CD4-positive, alpha-beta T cell treated with Interleukin-6 for 4 hours (primary cell): Measurements from ENCODE around the gene SZT2.
A peak's percentile ranks its signal among the peaks of the same experiment; 100 is the strongest.
"Not testable (repeated sequence)": the region's sequence is repeated elsewhere in the genome, so short reads cannot be mapped to it uniquely, and the experiment has no call there.

ENCODE experiments used
- DNase-seq: peaks from one replicate; pipeline ENCODE4 v3.0.0-alpha.2; 2020; ENCODE audit warnings: mixed read lengths

SZT2 gene

DNA sequence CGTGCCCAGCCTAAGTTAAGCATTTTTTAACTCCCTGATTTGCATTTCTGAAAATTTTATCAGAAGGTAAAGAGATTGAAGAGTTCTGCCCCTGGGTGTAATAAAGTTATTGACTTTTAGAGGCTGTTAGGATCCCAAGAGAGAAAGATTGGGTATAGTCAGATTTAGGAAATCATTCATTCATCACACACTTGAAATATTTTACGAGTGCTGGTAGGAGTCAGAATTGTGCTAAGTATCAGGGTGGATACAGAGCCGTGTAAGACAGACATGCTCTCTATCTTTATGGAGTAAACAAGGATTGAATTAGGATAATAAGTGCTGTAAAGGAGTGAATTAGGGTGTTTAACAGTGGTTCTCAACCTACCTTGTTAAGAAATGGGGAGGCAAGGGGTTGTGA is 3.0 kb downstream of the SZT2 start:
- DNase-seq, result no peak

DNA sequence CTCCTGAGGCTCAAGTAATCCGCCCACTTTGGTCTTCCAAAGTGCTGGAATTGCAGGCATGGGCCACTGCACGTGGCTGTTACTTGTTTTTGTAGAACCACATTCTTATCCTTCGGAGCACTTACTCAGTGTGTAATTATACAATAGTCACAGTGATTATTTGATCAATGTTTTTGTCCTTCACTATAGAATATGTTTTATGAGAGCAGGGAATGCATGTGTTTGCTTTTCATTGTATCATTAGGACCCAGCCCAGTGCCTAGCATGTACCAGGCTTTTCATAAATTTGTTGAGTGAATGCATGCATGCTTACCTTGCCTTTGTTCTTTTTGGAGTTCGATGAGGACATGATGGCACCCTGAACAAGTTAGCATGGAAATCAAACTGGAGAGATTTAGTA is 5.8 kb downstream of the SZT2 start:
- no peak for DNase-seq

DNA sequence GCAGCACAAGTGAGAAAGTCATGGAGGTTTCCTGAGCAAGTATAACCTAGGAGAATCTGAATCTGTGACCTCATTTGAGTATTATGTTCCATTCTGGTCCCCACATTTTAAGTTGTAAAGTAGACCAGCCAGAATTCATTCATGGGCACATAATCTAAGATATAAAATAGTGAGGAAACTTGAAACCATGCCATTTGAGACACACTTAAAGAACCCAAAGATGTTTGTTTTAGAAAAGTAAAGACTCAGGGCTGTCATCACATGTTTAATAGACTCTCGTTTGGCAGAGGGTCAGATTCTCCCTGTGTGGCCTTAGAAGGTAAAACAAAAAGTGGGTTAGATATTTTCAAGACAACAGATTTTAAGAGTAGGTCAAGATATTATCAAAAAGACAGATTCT is 6.4 kb downstream of the SZT2 start:
- DNase-seq, result no peak

DNA sequence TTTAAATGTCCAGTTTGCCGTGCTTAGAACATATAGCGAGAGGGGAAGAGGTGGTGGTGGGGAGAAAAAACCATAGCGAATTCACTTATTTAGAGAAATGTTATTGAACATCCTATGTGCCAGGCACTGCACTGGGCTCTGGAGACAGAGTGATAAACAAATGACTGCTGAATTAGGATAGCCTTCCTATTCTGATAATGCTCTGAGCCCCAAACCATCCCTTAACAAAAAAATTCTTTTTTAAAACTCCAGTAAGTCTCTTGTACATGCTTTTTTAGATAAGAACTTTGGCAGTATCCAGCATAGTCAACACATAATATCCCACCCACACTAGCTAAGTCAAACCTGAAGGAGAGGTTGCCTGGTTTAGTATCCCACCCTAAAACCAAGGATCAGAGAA is 8.5 kb downstream of the SZT2 start:
- DNase-seq, result no peak

DNA sequence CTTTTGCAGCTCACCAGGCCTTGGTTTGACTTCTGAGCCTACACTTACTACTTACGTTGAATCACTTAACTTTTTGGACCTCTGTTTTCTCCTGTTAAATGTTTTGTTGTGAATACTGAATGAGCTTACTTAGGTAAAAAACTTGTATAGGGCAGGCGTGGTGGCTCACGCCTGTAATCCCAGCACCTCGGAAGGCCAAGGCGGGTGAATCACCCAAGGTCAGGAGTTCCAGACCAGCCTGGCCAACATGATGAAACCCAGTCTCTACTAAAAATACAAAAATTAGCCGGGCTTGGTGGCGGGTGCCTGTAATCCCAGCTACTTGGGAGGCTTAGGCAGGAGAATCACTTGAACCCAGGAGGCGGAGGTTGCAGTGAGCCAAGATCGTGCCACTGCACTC is 10.7 kb downstream of the SZT2 start:
- DNase-seq, result not testable (repeated sequence)

DNA sequence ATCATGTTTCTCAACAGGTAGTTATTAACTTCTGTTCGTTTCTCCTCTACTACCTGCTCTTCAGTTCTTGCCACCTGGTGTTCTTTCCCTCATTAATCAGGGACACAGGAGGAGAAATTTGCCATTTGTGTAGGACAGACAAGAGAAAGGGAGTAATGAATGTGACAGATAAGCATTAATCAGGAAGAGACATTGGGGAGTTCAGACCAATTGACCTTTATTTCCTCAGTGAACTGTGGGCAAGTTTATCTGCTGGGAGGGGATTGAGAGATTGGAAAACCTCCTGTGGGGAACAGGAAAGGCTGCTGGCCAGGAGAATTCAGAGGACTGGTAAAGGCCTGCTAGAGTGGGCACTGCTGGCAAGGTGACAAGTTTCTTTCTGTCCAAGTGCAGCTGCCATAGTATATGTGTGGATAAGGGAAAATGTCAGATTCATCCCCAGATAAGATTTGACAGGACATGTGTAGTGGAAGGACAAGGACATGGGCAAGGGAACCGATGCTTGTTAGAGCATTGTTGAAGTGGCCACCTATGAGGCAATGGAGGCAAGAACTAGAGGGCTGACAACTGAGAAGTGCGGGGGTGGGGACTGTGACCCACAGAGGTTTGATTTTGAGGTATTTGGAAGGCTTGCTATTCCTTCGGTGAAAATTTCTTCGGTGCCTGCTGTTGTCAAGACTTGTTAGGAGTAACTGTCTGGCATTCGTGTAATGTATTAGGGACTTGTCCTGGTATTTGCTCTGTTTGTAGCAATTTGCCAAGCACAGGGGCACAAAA is 12.6 kb downstream of the SZT2 start:
- no peak for DNase-seq

DNA sequence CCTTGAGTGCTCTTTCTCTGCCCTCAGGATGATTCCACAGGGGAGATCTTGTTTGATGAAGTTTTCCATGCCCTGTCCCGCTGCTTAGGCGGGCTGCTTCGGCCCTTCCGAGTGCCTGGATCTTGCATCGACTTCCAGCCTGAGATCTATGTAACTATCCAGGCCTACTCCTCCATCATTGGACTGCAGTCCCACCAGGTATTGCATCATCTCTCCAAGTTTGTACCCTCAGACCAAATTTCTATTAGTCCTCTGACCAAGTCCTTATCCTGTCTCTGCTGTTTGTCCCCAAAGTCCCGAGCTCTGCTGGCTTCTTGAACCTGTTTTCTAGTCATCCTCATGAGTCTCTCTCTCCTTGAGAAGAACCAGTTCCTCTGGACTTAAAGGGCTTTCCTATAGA is 14.7 kb downstream of the SZT2 start:
- no peak for DNase-seq

DNA sequence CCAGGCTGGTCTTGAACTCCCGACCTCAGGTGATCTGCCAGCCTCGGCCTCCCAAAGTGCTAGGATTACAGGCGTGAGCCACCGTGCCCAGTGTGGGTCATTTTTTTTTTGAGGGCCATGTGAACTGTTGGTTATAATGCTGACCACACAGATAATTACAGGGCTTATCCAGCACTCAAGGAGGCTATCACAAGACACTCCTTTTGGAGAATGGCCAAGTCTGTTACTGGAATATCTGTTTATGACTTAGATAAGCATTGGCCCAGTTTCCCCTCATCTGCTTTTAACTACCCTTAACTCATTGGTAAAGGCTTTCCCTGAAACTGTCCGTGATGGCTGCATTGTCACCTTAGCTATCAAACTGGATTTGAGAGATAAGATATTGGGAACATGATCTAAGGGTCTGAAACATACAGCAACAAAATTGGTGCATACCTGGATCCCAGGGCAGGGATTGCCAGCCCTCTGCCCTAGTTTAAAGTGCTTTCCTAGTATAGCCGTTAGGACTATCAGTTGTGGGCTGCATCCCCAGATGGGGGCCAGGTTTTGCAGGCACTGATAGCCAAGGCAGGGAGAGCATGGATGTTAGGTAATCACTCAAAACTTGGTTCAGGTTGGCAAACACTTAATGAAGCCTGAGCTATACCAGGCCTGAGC is 15.6 kb downstream of the SZT2 start:
- no peak for DNase-seq

DNA sequence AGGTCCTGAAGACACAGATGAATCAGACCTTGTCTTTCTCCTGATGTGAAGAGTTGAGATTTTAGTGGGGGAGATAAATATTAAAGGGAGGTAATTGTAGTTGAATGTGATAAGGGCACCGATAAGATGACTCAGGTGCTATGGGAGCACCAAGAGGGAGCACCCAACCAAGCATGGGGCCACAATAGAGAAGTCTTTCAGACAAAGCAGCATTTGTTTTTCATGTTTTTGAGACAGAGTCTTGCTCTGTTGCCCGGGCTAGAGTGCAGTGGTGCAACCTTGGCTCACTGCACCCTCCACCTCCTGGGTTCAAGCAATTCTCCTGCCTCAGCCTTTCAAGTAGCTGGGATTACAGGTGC is 16.2 kb downstream of the SZT2 start:
- no peak for DNase-seq

DNA sequence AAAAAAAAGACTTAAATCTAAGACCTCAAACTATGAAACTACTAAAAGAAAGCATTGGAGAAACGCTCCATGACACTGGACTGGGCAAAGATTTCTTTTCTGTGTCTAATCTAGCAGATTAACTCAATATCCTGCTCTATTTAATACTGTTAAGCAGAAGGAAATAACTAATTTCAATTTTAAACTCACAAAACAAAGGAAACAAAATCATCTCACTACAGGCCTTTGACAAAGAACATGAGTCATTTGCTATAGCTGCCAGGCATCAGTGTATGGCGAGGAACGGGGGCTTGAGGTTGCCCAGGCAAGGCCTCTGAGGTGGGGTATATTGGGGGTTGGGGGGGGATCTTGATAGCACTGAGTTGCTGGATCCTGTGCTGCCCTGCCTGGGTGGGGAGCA is 20.9 kb downstream of the SZT2 start:
- no peak for DNase-seq

DNA sequence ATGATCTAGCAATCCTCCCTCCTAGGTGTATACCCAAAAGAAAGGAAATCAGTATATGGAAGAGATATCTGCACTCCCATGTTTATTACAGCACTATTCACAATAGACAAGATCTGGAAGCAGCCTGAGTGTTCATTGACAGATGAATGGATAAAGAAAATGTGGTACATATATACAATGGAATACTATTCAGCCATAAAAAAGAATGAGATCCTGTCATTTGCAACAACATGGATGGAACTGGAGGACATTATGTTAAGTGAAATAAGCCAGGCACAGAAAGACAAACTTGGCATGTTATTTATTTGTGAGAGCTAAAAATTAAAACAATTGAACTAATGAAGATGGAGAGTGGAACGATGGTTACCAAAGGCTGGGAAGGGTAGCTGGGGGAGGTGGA is 23.7 kb downstream of the SZT2 start:
- DNase-seq, result not testable (repeated sequence)

DNA sequence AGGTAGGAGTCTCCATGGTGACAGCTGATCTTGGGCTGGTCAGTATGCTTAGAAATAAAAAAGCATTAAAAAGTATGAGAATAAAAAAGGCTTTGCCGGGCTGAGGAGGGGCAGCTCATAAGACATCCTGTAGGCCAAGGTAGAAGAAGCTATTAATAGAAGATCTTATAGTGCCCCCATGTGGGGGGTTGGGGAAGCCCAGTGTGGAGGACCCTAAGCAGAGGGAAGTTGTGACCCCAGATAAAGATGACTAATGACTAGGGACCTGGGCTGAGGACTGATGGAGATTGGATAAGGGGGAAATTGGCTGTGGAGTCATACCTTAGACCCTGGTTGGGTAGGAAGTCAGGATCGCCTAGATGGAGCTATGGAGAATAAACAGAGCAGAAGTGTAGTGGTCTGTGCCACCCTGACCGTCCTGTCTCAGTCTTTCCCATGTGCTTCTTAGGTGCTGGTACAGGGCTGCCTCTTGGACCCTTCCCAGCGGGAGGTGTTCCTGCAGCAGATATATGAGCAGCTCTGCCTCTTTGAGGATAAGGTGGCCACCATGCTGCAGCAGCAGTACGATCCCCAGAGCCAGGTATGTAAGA is 25.0 kb downstream of the SZT2 start:
- DNase-seq, result peak; percentile 74

DNA sequence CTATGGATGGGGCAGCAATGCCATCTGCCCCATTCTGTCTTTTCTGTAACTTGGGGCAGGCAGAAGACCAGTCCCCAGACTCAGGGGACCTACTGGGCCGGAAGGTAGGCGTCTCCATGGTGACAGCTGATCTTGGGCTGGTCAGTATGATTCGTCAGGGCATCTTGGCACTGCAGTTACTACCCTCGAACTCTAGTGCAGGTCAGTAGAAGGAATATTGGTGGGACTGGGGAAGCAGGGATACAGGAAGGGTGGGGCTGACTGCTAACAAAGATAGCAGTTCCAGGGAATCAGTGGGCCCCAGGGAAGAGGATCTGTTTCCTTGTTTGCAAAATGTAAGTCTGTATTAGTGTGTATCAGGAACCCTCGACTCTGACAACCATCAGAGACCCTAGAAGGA is 26.2 kb downstream of the SZT2 start:
- no peak for DNase-seq

DNA sequence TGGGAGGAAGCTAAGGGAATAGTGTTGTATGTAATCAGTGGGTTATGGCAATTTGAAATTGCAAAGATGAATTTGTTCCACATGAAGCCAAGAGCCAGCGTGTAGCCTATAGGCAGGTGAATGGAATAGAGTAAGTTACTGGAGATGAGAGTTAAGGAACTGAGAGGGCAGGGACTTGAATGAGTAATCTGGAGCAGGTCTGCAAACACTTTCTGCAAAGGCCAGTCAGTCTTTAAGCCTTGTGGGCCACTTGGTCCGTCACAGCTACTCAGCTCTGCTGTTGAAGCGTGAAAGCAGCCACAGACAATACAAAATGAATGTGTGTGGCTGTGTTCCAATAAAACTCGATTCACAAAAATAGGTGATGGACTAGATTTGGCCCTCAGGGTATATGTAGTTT is 29.2 kb downstream of the SZT2 start:
- no peak for DNase-seq

DNA sequence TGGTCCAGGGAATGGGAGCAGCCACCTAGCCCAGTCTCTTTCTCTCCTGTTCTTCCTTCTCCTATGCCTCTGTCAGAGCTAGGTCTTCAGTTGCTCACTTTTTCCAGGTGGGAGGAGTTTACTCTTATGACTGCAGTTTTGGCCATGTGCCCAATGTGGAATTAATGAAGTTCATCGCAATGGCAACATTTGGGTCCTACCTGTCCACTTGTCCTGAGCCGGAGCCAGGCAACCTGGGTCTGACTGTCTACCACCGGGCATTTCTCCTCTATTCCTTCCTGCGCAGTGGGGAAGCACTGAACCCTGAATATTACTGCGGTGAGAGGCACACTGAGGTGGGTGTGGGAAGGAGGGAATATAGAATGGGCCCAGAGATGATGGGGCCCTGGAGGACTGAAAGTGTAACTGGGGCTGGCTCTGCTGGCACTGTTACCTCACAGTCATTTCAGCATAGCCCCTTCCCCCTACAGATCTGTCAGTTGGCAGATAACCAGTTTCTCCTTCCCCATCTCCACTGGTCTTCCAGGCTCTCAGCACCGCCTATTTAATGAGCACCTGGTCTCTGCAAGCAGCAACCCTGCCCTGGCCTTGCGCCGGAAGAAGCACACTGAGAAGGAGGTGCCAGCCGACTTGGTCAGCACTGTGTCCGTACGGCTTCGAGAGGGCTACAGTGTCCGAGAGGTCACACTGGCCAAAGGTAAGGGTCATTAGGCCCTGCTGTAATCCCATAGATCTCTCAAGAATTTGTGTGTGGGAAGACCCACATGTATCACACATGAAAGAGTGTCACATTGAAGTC is 30.1 kb downstream of the SZT2 start:
- no peak for DNase-seq

DNA sequence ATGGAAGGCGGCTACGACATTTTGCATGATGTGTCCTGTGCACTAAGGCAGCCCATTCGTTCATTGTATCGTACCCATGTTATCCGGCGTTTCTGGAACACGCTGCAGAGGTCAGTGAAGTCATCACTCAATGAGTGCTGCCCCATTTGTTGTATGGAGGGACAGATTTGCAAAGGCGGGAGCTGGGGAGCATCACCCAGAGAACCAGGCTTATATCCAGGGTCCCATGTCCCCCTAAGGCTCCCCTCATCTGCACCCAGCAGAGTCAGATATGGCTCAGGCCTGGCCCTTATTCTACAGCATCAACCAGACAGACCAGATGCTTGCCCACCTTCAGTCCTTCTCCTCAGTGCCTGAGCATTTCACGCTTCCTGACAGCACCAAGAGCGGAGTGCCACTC is 31.2 kb downstream of the SZT2 start:
- DNase-seq, result no peak

DNA sequence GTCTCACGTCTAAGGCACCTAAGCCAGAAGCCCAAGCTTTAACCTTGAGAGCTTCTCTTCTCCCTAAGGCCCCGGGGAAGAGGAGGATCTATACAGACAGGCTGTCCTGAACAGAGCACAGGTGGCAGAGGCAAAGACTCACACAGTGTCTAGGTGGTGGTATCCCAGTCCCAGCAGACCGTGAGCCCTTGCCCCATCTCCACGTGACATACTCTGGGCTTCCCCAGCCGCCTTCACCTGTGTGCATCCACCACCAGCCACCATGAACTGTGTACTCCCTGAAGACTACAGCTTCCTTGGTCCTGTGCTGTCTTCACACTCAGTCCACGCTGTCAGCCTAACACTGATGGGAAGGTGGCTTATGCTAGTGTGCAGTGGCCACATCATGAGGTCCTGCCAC is 31.7 kb downstream of the SZT2 start:
- DNase-seq, result no peak

DNA sequence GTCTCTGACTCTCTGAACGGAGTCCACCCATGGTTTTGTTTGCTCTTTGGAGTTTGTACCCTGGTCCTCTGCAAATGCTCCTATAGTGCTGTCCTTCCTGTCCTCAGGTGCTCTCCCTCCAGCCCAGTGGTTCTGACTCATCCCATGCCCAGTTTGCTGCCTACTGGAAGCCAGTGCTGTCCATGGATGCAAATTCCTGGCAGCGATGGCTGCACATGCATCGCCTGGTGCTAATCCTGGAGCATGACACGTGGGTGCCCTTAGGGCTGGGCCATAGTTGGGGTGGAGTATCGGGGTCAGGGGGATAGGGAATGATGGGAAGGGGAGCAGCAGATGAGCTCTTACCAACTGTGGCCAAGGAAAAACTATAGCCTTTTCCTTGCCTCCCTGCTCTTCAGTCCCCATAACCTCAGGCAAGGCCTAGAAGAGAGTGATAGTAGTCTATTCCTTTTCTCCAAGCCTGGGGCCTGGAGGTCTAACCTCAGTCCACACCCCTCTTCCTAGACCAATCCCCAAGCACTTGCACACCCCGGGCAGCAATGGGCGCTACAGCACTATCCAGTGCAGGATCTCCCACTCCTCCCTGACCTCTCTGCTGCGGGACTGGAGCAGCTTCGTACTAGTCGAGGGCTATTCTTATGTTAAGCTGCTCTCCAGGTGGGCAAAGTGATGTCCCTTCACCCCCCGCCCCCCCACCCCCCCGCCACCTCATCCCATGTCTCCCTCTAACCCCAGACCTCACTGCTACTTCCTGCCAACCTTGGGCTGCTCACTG is 32.5 kb downstream of the SZT2 start:
- DNase-seq, result no peak

DNA sequence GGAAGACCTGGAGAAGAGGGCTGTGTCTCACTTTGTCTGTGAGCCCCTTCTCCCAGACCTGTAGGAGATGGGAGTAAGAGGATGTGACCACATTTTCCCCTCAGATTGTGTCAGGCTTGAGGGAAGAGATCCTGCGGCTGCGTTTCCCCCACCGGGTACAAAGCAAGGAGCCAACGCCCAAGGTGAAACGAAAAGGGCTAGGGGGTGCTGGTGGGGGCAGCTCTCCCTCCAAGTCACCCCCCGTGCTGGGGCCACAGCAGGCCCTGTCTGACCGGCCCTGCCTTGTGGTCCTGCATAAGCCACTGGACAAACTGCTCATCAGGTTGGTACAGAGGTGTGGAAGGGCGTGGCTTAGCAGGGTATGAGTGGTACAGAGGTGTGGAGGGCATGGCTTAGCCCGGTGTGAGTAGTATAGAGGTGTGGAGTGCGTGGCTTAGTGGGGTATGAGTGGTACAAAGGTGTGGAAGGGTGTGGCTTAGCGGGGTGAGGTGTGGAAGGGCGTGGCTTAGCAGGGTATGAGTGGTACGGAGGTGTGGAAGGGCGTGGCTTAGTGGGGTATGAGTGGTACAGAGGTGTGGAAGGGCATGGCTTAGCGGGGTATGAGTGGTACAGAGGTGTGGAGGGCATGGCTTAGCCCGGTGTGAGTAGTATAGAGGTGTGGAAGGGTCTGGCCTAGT is 33.4 kb downstream of the SZT2 start:
- DNase-seq, result no peak

DNA sequence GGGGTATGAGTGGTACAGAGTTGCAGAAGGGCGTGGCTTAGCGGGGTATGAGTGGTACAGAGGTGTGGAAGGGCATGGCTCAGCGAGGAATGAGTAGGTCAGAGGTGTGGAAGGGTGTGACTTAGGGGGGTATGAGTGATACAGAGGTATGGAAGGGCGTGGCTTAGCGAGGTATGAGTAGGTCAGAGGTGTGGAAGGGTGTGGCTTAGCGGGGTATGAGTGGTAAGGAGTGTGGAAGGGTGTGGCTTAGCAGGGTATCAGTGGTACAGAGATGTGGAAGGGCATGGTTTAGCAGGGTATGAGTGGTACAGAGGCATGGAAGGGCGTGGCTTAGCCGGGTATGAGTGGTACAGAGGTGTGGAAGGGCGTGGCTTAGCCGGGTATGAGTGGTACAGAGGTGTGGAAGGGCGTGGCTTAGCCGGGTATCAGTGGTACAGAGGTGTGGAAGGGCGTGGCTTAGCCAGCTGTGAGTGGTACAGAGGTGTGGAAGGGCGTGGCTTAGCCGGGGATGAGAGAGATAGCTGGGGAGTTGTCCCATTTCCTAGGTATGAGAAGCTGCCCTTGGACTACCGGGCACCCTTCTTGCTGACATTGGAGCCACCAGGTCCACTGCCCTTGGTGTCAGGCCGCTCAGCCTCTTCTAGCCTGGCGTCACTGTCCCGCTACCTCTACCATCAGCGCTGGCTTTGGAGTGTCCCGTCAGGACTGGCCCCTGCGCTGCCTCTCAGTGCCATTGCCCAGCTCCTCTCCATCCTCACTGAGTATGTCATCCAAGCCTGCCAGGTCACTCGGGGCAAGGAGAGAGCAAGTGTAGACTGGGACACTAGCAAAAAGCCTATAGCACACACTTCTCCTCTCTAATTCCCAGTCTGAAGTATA is 34.2 kb downstream of the SZT2 start:
- DNase-seq, result no peak

DNA sequence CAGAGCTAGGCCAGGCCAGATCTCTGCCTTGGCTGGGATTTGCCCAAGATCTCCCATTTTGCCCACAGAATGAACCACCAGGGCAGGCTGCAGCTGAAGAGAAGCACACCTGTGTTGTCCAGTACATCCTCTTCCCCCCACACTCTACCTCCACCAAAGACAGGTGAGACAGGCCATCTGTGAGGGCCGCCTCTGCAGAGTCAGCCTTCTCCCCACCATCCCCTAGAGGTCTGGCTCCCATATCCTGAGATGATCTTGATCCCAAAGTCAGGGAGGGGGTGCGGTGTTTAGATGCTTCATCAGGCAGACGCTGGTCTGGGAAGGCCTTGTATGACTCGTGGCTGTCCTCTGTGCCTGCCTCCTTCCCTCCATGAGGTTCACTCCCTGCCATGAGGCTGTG is 35.3 kb downstream of the SZT2 start:
- no peak for DNase-seq
